GM12801 (cell line): Measurements from ENCODE around the gene NSUN7.

Experiments used
- TF ChIP-seq, protein P1 (sequence below): IDR thresholded peaks from one replicate; pipeline ENCODE4 v1.5.1; 2011; ENCODE audit warnings: control low read depth; ENCODE audit not compliant: insufficient read length; ENCODE audit errors: extremely low read depth

Gene NSUN7

GRCh38 chr4:40800064-40800463 is 50.3 kb downstream of the NSUN7 start:
- TF ChIP-seq, protein P1, sequence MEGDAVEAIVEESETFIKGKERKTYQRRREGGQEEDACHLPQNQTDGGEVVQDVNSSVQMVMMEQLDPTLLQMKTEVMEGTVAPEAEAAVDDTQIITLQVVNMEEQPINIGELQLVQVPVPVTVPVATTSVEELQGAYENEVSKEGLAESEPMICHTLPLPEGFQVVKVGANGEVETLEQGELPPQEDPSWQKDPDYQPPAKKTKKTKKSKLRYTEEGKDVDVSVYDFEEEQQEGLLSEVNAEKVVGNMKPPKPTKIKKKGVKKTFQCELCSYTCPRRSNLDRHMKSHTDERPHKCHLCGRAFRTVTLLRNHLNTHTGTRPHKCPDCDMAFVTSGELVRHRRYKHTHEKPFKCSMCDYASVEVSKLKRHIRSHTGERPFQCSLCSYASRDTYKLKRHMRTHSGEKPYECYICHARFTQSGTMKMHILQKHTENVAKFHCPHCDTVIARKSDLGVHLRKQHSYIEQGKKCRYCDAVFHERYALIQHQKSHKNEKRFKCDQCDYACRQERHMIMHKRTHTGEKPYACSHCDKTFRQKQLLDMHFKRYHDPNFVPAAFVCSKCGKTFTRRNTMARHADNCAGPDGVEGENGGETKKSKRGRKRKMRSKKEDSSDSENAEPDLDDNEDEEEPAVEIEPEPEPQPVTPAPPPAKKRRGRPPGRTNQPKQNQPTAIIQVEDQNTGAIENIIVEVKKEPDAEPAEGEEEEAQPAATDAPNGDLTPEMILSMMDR = no peak

GRCh38 chr4:40804598-40804997 is 54.8 kb downstream of the NSUN7 start:
- TF ChIP-seq, protein P1 = no peak

DNA sequence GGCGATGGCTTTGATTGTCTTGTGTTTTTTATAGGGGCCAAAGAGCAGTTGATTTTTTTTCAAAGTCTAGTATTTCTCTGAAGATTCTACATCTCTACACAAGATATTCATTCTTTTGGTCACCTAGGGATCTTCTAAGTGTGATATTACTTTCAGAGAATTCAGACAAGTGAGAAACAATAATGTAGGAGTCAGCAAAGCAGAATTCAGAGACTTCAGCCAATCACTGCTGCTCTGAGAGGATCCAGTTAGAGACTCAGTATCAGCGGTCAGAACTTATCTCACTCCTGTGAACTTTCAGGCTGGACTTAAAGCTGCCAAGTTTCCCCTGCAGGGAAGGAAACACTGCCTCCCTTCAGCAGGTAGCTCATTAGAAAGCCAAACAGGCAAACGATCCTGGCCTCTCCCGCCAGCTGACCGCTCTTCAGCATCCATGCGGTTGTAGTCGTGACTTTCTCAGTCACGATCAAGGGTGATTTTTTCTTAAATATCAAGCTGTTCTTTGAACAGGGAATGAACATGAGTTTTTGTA is 59.2 kb downstream of the NSUN7 start:
- TF ChIP-seq, protein P1 = no peak

DNA sequence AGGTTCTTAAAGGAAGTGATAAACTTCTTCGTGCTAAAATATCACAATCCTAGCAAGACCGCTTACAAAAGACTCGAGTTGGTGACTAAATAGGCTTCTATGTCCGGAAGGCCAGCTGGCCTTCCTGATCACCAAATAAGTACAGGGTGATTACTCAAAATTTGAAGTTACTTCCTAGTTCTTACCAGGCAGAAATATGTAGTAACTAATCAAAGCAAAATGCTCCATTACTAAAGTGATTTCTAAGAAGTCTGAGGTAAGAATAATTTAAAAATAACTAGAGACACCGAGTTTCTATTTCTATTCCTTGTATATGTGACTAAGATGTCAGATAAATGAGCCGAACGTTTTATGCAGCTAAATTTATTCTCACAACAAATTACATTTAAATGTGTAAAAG is 62.2 kb downstream of the NSUN7 start:
- TF ChIP-seq, protein P1 = no peak

DNA sequence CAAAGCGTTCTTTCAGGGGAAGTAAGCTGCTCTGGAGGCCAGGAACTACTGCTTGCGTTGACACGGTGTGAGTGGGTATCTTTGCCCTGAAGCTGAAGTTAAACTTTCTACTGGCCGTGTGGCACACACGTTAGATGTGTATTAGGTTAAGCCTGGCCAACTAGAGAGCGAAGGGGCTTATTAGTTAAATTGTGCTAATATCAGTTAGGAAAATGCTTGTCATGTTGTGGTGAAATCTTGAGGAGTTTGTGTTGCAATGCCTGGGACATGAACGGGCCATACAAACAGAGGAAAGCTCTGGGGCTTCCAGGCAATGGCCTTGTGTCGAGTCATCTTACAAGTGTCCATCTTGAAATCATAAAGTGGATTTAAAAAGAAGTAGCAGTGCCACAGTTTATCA is 62.6 kb downstream of the NSUN7 start:
- TF ChIP-seq, protein P1 = no peak

DNA sequence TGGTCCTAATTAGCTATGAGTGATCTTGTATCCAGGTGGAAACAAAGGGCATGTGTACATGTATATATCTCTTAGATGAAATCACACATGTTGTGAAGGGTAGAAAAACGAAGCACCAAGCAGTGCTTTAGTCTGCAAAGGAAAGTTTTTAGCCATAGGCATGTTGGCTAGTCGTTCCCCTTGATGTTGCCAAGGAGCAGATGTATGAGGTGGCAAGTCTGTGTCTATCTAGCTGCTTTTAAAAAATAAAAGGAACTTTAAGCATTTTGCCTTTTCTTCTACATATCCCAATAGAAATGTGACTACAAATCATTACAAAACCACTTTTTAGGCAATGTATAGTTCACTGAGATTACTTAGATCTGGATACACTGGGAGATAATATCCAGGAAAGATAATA is 63.1 kb downstream of the NSUN7 start:
- TF ChIP-seq, protein P1 = no peak

DNA sequence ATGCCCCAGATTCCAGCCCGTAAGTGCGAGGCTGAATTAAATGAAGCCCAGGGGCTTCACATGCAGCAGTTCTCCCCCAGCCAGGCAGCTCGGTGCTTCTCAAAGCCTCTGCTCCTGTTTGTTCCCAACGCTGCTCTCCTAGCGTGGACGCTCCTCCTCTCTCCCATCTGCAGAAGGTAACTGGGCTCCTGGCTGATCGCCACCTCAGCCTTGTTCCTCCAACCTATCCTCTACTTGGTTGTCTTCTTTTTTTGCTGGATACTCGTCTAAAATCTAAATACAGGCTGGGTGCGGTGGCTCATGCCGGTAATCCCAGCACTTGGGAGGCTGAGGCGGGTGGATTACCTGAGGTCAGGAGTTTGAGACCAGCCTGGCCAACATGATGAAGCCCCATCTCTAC is 70.3 kb downstream of the NSUN7 start:
- TF ChIP-seq, protein P1 = no peak
